Pulmonary artery endothelial cell (primary cell): Measurements from ENCODE around the gene OR7C1. TPM values are rescaled to one million over a fixed set of nuclear protein-coding genes. Genes with fewer than 3 reads are reported as not detected.
"Not testable (repeated sequence)": the region's sequence is repeated elsewhere in the genome, so short reads cannot be mapped to it uniquely, and the experiment has no call there.

ENCODE experiments used
- DNase-seq: peaks from one replicate; pipeline ENCODE4 v3.0.0-alpha.2; 2011; ENCODE audit warnings: low read depth, low spot score
- total RNA-seq: library from RNA; depleted of rRNA; stranded (reverse); fragments of >200 nt; gene quantifications from 2 replicates; pipeline ENCODE4 v1.2.3, GENCODE V29; 2014

The OR7C1 gene
- total RNA-seq, result not detected in 2 replicates

DNA sequence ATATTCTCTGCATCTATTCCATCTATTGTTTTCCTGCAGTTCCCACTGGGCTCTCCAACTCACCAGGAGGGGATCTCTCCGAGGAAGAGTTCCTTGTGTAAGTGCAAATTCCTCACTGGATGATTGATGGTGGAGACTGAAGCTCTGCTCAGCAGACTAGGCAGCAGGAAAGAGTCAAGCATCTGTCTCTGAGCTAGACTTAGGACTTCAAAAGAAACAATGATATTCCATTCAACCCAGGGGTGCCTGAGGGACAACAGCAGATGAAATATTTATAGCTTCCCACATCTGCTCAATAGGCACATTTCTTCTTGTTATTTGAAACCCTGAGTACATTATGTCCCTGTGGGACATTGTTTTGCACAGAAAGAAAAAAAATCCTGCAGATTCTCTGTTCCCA, at the start of gene OR7C1, which contains the start of gene OR7A5:
TSS of gene OR7C1 (minus strand) at position 175 of the 400 bp plus-strand sequence. CDS start 35,049 bp downstream, outside the sequence.
TSS of gene OR7A5 (minus strand) at position 175 of the 400 bp plus-strand sequence. CDS start 6,944 bp downstream, outside the sequence.
- no peak for DNase-seq

DNA sequence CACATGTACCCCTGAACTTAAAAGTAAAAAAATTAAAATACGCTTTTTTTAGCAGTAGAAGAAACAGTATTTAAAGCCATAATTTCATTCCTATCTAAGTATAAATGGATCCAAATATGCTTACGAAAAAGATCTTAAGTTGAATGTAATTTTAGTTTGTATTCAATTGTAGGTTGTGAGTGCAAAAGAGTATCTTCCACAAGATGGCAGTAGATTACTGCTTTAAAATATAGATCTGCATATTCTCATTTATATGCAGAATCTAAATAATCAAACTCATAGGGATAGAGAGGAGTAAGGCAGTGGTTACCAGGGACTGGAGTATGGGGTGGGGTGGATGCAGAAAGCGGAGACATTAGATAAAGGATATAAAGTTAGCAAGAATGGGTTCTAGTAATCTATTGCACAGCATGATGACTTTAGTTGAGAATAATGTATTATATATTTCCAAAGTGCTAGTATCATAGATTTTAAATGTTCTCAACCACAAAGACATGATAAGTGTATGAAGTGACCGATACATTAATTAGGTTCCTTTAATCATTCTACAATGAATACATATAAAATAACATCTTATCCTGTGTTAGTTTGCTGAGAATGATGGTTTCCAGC, 36.7 kb upstream of the OR7C1 start:
- no peak for DNase-seq

DNA sequence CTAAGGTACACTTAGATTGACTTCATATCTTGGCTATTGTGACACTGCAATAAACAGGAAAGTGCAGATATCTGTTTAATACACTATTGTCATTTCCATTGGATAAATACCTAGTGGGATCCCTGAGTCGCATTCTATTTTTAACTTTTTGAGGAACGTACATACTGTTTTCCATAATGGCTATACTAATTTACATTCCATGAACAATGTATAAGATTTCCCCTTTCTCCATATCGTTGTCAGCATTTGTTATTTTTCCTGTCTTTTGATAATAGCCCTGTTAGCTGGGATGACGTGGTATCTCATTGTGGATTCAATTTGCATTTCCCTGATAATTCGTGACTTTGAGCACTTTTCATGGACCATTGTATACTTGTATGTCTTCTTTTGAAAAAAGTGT, 33.5 kb upstream of the OR7C1 start:
- no peak for DNase-seq

DNA sequence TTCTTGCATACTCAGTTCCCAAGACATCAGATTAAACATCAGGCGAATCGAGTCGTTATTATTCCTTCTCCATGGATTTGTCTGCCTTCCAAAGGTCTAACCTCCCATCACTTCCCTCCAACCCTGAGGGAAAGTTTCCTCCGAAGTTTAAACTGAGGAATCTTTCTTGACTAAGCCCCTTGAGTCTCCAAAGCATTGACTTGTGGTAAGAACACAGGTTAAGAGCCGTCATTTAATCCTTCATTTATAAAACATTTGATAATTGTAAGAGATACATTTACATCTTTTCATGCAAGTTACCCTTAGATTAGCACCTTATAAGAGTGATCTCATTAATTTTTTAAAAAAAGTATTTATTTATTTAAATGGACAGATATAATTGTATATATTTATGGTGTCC, 13.8 kb upstream of the OR7C1 start, which contains the start of gene OR7A10:
TSS of gene OR7A10 (minus strand) at position 101 of the 400 bp plus-strand sequence. CDS start 7,045 bp downstream, outside the sequence.
- DNase-seq, result no peak

DNA sequence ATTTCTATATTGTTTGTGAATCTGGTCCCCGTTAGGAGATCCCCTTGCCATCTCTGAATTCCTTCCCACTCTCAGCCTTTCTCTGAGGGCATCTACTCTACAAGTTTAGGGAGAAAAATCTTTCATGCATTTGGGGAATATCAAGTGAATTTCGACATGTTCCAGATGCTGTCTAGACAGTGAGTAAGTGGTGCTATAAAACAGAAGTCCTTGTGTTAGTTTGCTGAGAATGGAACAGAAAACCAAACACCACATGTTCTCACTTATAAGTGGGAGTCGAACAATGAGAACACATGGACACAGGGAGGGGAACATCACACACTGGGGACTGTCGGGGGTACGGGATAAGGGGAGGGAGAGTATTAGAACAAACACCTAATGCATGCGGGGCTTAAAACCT, 8.6 kb upstream of the OR7C1 start:
- DNase-seq, result no peak

DNA sequence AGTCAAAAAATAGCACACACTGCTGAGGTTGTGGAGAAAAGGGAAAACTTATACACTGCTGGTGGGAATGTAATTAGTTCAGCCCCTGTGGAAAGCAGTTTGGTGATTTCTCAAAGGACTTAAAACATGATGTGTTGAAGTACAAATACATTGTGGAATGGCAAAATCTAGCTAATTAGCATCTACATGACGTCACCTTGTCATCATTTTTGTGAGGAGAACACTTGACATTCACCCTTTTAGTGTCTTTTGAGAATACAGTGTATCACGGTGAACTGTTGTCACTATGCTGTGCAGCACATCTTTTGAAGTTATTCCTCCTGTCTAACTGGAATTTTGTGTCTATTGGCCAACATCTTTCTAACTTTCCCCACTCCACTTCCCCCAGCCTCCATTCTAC, 8.2 kb upstream of the OR7C1 start:
- no peak for DNase-seq

DNA sequence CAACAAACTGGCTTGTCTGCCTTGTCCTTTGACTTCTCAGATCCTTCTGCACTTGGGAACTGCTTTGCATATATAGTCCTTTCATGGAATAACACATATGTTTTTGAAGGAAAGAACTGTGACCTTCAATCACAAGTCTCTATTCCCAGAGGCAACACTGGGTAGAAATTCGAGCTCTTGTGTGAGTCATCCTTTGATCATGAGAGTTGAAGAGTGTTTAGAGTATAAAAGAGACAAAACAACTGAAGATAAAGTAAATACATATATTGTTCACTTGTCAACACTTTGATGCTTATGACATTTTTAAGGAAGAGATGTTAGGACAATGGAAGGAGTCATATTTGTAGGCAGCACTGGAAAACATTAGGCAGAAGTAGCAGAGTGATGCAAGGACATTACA, 5.2 kb upstream of the OR7C1 start:
- no peak for DNase-seq

DNA sequence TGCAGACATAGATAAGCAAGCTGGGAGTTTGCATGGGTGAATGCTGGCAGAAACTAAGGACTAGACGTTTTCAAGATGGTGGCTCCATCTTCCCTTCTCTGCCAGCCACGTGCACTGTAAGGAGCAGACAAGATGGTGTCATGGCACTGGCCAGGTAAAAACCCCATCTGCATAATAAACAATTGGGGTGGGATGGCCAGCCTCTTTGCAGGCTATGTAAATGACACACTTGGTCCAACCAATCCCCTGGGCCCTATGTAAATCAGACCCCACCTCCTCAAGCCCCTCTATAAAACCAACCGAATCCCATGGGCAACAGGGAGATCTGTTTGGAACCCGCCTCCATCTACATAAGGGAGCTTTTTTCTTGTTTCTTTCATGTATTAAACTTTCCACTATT, 2.4 kb upstream of the OR7C1 start:
- DNase-seq, result no peak

DNA sequence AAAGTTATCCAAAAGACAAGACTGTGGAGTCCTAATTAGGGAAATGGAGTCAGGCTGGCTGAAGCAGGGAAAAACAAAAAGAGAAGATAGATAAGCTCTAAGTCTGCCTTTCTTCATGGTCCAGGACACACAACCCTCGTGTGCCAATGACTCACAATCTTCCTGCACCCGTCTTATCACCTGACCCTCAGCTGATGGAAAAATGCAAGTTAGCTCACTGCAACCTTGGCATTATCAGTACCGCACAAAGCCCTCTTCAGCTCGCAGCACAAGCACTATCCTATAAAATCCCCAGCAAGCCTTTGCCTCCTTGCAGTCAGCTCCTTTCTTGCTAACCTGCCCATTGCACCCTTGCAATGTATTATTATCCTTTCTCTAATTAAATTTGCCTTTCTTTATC, 4.3 kb downstream of the OR7C1 start:
- no peak for DNase-seq

DNA sequence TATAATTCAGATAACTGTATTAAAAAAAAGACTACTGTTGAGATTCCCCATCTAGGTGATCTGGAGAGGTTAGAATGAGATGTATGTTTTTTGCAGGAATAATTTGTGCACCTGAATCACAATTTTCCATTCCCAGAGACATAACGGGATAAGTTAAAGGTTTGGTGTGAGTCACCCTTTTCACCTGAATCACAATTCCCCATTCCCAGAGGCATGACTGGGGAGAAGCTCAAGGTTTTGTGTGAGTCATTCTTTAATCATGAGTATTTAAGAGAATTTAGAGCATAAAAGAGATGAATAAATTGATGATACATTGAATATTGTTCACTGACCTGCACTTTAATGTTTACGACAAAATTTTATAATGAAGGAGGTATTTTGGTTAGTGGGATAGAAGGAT, 9.0 kb downstream of the OR7C1 start:
- DNase-seq, result no peak

DNA sequence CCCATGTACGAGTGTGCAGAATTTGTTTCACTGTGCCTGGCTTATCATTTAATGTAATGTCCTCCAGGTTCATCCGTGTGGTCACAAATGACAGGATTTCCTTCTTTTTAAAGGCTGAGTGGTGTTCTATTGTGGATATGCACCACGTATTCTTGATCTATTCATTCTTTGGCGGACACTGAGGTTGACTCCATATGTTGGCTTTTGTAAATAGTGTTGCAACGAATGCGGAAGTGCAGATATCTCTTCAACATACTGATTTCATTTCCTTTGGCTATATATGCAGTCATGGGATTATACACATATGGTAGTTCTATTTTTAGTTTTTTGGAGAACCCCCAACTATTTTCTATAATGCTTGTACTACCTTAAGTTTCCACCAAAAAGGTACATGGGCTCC, 13.0 kb downstream of the OR7C1 start:
- no peak for DNase-seq

DNA sequence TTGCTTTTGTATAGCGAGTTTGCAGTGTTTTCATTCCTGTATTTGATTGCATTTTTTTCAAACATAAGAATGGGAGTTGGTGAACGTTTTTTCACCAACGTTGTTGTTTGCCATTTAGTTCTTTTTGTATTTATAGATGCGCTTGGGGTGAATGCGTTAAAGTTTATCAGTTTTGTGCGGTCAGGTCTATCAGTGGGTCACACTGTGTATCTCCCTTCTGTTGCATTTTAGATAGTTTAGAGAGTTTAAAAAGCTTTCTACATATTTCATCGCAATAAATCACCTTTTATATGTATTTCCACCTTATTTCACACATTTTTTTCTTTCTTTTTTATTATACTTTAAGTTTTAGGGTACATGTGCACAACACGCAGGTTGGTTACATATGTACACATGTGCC, 16.4 kb downstream of the OR7C1 start:
- DNase-seq, result no peak

DNA sequence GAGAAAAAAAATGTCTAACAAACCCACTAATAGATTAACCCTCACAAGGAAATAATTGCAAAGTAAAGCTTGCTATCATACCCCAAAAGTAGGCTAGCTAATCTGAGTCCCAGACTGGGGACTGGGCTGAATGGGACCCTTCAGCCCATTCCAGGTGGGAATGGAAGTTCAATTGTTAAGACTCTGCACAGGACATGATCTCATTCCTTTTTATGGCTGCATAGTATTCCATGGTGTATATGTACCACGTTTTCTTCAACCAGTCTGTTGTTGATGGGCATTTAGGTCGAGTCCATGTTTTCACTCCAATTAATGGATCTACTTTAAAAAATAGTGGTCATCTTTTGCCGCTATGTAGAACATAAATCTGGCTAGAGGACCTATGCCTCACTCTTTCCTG, 17.9 kb downstream of the OR7C1 start:
- DNase-seq, result no peak

DNA sequence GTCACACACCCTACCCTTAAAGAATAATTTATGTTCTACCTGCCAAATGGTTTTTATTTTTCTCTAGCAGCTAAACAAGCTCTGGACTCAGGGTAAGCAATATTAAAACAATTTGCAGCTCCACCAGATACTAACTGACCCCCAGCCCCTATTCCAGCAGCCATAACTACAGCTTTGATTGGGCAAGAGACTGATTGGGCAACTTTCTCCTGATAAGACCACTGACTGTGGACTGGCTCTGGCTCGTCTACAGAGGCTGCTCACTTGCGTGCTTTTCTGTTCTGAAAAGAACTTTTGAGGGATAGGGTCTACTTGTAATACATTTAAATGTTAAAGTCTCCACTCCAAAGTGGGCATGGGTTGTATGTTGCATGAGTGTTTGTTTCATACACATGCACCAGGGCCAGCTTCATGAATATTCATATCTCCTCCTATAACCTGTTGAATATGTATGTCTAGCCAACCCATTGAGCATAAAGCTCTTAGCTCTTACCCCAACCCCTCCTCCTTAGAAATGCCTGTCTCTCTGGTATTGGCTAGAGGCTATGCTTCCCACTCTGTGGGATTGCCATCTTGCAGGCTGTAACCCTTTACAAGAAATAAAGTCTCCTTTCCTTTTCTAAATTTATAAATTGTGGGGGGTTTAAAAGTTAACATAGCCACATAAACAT, 19.9 kb downstream of the OR7C1 start:
- DNase-seq, result no peak

DNA sequence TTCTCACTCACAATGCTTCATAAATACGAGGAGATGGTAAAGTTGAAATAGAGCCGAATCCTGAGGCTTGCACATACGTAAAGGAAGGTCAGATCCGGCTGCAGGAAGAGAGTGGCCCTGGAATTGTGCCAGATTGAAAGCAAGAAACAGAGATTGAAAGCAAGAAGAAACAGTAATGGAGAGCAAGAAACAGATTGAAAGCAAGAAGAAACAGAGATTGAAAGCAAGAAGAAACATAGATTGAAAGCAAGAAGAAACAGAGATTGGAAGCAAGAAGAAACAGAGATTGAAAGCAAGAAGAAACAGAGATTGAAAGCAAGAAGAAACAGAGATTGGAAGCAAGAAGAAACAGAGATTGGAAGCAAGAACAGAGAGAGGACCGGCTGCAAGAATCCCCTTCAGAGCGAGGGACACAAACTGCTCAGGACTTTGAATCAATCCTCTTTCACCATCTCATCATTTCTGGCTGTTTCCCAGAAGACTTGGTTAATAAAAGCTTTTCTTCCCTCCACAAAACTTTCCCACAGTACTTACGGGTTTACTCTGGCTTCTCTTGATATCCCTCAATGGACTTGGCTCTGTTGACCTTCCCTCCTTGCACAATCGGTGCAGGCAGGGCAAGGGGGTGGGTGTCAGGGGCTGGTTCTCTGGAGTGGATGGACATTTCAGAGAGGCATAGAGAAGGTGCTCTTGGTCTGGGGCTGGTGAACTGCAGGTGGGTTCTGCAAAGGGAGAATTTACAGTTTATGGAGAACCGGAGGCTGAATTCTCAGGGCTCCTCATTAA, 25.5 kb downstream of the OR7C1 start:
- no peak for DNase-seq

DNA sequence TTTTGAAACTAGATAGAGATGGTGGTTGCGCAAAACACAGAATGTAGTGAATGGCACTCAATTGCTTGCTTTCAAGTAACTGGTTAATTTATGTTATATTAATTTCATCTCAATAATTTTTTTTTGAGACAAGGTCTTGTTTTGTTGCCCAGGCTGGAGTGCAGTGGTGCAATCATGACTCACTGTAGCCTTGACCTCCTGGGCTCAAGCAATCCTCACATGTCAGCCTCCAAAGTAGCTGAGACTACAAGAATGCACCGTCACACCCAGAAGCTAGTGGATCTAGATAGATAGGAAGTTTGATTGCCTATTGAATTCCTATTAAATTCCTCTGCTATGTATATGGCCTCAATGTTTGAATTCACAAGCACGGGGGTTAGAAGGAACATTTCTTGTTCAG, 30.2 kb downstream of the OR7C1 start:
- DNase-seq, result no peak

DNA sequence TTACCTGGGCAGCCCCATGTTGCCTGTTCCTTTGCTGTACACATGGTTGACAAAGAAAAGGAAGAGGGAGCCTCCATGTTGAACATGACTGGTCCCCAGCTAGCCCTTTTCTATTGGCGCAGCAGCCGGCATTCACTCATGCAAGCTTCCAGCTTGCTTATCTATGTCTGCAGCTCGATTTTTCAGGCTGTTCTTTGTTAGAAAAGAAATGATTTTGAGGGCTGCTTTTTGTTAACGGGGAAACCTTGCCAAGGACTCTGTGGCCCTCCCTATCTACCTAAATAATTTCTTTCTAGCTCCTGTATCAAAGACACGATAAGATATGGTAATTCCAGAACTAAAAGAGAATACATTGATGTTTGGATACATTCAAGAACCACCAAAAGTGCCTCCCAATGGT, 36.2 kb downstream of the OR7C1 start:
- no peak for DNase-seq

DNA sequence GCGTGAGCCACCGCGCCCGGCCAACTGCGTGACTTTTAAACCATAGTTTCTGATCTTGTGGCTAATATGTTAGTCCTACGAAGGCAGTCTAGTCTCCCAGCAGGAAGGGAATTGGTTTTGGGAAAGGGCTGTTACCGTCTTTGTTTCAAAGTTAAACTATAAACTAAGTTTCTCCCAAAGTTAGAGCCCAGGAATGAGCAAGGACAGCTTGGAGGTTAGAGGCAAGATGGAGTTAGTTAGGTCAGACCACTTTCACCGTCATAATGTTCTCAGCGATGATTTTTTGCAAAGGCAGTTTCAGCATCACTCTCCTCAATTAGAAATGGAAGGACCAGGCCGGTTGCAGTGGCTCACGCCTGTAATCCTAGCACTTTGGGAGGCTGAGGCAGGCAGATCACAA, 39.0 kb downstream of the OR7C1 start:
- DNase-seq, result no peak

DNA sequence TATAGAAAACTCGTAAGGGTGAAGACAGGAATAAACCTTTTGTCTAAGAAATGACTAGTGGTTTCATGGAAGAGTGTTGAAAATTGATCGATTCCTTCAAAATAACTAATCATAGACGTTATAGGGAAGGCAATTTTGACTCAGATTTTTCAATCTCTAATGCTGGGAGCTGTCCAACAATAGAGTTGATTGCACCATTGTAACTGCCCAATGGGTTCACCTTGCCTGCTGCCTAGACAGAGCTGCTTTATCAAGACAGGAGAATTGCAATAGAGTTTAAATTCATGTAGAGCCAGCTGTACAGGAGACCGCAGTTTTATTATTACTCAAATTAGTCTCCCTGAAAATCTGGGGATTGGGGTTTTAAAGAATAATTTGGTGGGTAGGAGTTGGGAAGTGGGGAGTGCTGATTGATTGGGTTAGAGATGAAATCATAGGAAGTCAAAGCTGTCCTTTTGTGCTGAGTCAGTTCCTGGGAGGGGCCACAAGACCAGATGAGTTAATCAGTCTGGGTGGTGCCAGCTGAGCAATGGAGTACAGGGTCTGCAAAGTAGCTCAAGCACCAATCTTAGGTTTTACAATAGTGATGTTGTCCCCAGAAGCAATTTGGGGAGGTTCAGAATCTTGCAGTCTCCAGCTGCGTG, 39.8 kb downstream of the OR7C1 start:
- DNase-seq, result no peak

DNA sequence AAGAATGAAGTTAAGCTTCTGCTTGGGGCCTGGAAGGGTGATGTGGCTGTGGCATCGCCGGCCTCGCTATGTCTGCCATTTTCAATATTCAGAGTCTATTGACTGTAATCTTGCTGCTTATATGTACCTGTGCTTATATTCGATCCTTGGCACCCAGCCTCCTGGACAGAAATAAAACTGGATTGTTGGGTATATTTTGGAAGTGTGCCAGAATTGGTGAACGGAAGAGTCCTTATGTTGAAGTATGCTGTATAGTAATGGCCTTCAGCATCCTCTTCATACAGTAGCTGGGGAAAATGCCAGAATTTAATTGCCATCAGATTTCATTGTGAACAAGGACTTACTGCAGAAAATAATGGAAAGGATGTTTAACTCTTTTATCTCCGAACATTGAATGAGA, 42.7 kb downstream of the OR7C1 start:
- DNase-seq, result not testable (repeated sequence)

DNA sequence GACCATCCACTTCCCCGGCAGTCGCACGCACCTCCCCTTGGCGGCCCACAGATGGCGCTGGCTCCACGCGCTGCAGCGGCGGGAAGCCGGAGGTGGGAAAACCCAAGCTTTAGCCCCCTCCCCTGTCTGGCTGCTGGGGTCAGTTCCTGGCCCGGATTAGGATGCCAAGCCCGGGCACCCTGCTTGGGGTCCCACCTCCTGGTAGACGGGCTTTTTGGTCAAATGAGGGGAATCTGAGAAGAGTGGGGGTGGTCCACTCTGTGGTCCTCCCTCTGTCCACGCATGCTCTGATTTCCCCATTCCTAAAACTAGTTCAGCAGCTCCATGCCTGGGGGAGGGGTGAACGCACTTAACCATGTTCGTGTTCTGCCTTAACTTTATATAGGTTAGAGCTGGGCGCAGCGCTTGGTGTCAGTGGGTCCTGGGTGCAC, 48.5 kb downstream of the OR7C1 start:
- no peak for DNase-seq
